HG03095 (cell line): Measurements from ENCODE around the gene KIR2DL4.
"Not testable (repeated sequence)": the region's sequence is repeated elsewhere in the genome, so short reads cannot be mapped to it uniquely, and the experiment has no call there.

Experiments
- ATAC-seq: cut with Tn5 transposase; IDR thresholded peaks from one replicate; pipeline ENCODE4 v1.9.1; 2021; ENCODE audit warnings: moderate library complexity; ENCODE audit not compliant: unreplicated experiment

Gene KIR2DL4

GRCh38 chr19:54803410-54803809, at the start of gene KIR2DL4:
Gene KIR2DL4, plus strand, starts transcription at chr19:54803610. Its CDS starts 42 bp downstream, at chr19:54803652.
- no peak for ATAC-seq

DNA sequence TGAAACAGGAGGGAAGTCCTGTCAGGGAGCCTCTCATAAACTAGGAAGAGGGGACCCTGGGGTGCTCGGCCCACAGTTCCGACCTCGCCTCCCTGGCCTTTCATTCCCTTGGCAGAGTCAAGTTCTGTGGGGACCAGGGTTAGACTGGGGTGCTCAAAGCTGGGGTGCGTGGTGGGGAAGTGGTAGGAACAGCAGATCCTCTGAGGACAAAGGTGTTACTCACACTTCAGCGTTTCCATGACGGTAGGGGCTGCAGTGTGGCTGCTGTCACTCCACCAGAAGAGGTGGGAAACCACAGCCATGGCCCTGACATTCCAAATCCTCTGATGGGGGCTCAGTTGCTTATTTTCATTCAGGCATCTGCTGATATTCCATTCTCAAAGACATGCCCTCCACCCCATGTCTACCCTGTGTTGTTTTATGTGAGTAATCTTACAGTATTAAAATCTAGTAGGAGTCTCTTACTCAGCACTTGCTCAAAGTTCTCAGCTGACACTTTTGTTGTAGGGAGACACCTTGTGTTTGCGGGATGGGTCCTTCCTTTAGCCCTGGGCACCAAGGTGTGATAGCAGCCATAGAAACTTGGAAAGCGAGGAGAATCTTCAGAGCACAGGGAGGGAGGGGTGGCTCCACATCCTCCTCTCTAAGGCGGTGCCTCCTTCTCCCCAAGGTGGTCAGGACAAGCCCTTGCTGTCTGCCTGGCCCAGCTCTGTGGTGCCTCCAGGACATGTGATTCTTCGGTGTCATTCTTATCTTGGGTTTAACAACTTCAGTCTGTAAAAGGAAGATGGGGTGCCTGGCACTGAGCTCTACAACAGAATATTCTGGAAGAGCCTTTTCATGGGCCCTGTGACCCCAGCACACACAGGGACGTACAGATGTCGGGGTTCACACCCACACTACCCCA, 47.0 kb upstream of the KIR2DL4 start:
- not testable (repeated sequence) for ATAC-seq

DNA sequence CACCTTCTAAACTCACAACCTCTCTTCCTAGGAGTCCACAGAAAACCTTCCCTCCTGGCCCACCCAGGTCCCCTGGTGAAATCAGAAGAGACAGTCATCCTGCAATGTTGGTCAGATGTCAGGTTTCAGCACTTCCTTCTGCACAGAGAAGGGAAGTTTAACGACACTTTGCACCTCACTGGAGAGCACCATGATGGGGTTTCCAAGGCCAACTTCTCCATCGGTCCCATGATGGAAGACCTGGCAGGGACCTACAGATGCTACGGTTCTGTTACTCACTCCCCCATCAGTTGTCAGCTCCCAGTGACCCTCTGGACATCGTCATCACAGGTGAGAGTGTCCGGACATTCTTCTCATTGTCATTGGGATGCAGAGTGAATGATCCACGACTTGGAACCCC, 44.8 kb upstream of the KIR2DL4 start:
- ATAC-seq, result not testable (repeated sequence)

DNA sequence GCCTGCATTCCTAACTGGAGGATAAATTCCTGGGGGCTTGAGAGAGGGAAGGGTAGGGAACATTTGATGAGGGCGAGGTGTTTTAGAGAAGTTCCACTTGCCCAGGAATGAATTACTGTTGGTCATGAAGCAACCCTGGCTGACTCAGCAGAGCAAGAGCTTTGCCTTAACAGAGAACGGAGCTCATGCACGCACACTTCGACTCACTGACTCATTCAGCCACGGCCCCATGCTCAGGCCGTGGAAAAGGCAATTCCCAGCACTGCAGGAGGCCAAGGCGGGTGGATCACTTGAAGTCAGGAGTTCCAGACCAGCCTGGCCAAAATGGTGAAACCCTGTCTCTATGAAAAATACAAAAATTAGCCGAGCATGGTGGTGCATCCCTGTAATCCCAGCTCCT, 39.2 kb upstream of the KIR2DL4 start:
- ATAC-seq, result not testable (repeated sequence)

DNA sequence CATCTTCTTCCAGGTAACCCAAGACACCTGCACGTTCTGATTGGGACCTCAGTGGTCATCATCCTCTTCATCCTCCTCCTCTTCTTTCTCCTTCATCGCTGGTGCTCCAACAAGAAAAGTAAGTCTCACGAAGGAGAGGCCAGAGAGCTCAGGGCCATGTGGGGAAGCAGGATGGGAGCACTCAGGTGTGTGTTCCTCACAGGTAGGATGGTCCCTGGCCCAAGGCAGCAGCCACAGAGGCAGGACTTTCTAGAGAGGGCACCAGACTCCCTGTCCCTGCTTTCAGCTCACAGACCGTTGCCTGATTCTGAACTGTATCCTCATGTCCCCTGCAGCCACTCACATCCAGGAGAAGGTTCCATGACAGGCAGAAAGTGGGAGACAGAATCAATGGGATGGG, 36.9 kb upstream of the KIR2DL4 start:
- not testable (repeated sequence) for ATAC-seq

DNA sequence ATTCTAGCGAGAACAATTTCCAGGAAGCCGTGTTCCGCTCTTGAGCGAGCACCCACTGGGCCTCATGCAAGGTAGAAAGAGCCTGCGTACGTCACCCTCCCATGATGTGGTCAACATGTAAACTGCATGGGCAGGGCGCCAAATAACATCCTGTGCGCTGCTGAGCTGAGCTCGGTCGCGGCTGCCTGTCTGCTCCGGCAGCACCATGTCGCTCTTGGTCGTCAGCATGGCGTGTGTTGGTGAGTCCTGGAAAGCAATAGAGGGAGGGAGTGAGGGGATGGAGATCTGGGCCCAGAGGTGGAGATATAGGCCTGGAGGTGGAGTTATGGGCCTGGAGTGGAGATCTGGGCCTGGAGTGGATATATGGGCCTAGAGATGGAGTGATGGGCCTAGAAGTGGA, 33.8 kb upstream of the KIR2DL4 start, which contains the start of gene KIR2DL1:
Gene KIR2DL1, plus strand, starts transcription at position 148 of the 400 bp plus-strand sequence. Its CDS starts 58 bp downstream, at position 206.
- ATAC-seq, result not testable (repeated sequence)

GRCh38 chr19:54770511-54770910, 32.9 kb upstream of the KIR2DL4 start:
- ATAC-seq, result not testable (repeated sequence)

GRCh38 chr19:54771018-54771960, 32.1 kb upstream of the KIR2DL4 start:
- ATAC-seq, result not testable (repeated sequence)

GRCh38 chr19:54772666-54773065, 30.7 kb upstream of the KIR2DL4 start:
- not testable (repeated sequence) for ATAC-seq

DNA sequence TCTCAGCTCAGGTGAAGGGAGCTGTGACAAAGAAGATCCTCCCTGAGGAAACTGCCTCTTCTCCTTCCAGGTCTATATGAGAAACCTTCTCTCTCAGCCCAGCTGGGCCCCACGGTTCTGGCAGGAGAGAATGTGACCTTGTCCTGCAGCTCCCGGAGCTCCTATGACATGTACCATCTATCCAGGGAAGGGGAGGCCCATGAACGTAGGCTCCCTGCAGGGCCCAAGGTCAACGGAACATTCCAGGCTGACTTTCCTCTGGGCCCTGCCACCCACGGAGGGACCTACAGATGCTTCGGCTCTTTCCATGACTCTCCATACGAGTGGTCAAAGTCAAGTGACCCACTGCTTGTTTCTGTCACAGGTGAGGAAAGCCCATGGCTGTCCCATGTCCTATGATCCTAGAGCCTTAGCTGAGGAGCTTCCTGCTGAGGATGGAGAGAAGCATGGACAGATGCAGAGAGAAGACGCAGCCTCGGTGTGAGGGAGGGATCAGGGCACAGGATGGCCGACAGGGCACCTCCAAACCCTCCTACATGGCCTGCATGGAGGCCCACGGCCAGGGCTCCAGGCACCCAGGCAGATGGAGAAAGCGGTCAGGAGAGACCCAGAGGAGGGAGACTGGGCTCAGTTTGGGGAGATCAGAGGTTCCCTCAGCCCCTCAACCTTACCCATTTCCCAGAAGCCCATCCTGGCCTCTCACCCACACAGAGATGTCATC, 28.2 kb upstream of the KIR2DL4 start:
- ATAC-seq, result not testable (repeated sequence)

GRCh38 chr19:54775830-54776229, 27.6 kb upstream of the KIR2DL4 start:
- not testable (repeated sequence) for ATAC-seq

GRCh38 chr19:54777851-54778250, 25.6 kb upstream of the KIR2DL4 start:
- ATAC-seq, result not testable (repeated sequence)

- ATAC-seq, result not testable (repeated sequence)
Observed at GRCh38 chr19:54778896-54779295, 24.5 kb upstream of the KIR2DL4 start.

DNA sequence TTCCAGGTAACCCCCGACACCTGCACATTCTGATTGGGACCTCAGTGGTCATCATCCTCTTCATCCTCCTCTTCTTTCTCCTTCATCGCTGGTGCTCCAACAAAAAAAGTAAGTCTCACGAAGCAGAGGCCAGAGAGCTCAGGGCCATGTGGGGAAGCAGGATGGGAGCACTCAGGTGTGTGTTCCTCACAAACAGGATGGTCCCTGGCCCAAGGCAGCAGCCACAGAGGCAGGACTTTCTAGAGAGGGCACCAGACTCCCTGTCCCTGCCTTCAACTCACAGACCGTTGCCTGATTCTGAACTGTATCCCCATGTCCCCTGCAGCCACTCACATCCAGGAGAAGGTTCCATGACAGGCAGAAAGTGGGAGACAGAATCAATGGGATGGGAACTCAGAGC, 20.5 kb upstream of the KIR2DL4 start:
- ATAC-seq, result not testable (repeated sequence)

- ATAC-seq, result not testable (repeated sequence)
Observed at GRCh38 chr19:54786091-54786723, 17.2 kb upstream of the KIR2DL4 start.

DNA sequence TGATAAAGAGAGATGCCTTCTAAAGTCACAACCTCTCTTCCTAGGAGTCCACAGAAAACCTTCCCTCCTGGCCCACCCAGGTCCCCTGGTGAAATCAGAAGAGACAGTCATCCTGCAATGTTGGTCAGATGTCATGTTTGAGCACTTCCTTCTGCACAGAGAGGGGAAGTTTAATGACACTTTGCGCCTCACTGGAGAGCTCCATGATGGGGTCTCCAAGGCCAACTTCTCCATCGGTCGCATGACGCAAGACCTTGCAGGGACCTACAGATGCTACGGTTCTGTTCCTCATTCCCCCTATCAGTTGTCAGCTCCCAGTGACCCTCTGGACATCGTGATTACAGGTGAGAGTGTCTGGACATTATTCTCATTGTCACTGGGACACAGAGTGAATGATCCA, 15.3 kb upstream of the KIR2DL4 start:
- not testable (repeated sequence) for ATAC-seq

DNA sequence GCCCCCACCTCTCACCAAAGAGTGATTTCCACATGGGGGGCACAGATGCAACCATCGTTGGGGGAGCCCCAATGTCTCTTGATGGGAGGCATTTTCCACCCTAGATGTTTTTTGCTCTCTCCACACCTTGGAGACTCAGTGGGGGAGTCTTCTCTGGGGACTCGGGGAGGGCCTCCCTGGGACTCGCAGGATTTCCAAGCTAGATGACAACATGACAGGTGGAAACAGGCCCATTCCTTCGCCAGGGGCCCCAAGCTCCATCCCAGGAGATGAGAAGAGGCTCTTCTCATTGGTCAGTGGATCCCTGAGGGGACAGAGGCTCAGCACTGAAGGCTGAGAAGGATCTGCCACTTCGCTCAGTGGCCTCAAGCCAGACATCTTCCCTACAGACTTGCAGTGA, 12.7 kb upstream of the KIR2DL4 start:
- no peak for ATAC-seq

GRCh38 chr19:54791476-54791875, 11.9 kb upstream of the KIR2DL4 start:
- ATAC-seq, result no peak

- ATAC-seq, result no peak
Observed at GRCh38 chr19:54792814-54793213, 10.6 kb upstream of the KIR2DL4 start.

DNA sequence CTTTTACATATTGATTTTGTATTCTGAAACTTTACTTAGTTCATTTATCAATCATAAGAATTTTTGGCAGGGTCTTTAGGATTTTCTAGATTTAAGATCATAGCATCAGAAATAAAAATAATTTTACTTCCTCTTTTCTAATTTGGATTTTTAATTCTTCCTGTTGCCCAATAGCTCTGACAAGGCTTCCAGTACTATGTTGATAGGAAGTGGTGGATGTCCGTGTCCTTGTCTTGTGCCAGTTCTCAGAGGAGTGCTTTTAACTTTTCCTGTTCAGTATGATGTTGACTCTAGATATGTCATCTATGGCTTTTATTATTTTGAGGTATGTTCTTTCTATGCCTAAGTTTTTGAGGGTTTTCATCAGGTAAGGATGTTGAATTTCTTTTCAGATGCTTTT, 7.7 kb upstream of the KIR2DL4 start:
- no peak for ATAC-seq
